Right kidney (tissue), 1 donor: ENCODE results near the gene CADPS.
"Not testable (repeated sequence)": the region's sequence is repeated elsewhere in the genome, so short reads cannot be mapped to it uniquely, and the experiment has no call there.

Experiments used
- DNase-seq: peaks from one replicate; pipeline ENCODE4 v3.0.0-alpha.2; 2016

CADPS gene

GRCh38 chr3:62592408-62592807 lies 282.8 kb downstream of the CADPS start:
- no peak for DNase-seq

GRCh38 chr3:62589078-62589477 lies 286.1 kb downstream of the CADPS start:
- DNase-seq: no peak

GRCh38 chr3:62587579-62588031 lies 287.6 kb downstream of the CADPS start:
- DNase-seq: no peak

- DNase-seq: no peak
These were observed 288.0 kb downstream of the CADPS start for GRCh38 chr3:62587169-62587568.

GRCh38 chr3:62586356-62586755 lies 288.9 kb downstream of the CADPS start:
- DNase-seq: no peak

- no peak for DNase-seq
These were observed 289.4 kb downstream of the CADPS start for GRCh38 chr3:62585861-62586260.

GRCh38 chr3:62584636-62585035 lies 290.6 kb downstream of the CADPS start:
- no peak for DNase-seq

GRCh38 chr3:62582495-62583172 lies 292.6 kb downstream of the CADPS start:
- no peak for DNase-seq

GRCh38 chr3:62580485-62580884 lies 294.7 kb downstream of the CADPS start:
- DNase-seq: not testable (repeated sequence)

GRCh38 chr3:62577153-62577552 lies 298.1 kb downstream of the CADPS start:
- no peak for DNase-seq

- no peak for DNase-seq
These were observed 300.8 kb downstream of the CADPS start for GRCh38 chr3:62574266-62574898.

- no peak for DNase-seq
These were observed 303.3 kb downstream of the CADPS start for GRCh38 chr3:62571916-62572315.

- DNase-seq: no peak
These were observed 304.3 kb downstream of the CADPS start for GRCh38 chr3:62570888-62571287.

- no peak for DNase-seq
These were observed 305.6 kb downstream of the CADPS start for GRCh38 chr3:62569609-62570008.

GRCh38 chr3:62567097-62568021 lies 307.9 kb downstream of the CADPS start:
- DNase-seq: no peak

GRCh38 chr3:62566022-62566557 lies 309.1 kb downstream of the CADPS start:
- DNase-seq: no peak

- DNase-seq: no peak
These were observed 312.6 kb downstream of the CADPS start for GRCh38 chr3:62562596-62562995.

GRCh38 chr3:62562017-62562416 lies 313.2 kb downstream of the CADPS start:
- no peak for DNase-seq

GRCh38 chr3:62559831-62560445 lies 315.3 kb downstream of the CADPS start:
- DNase-seq: no peak

- DNase-seq: peak; percentile 16
These were observed 316.6 kb downstream of the CADPS start for GRCh38 chr3:62558549-62559112.

- DNase-seq: no peak
These were observed 317.2 kb downstream of the CADPS start for GRCh38 chr3:62557983-62558382.

- no peak for DNase-seq
These were observed 317.8 kb downstream of the CADPS start for GRCh38 chr3:62557450-62557849.
